HepG2 (cell line): ENCODE data around the gene NAV2.

Experiments
- SALL2 ChIP-seq: sonication (generic); formaldehyde crosslinking; IDR thresholded peaks from 2 replicates; pipeline ENCODE4 v1.8.1; 2023; ENCODE audit warnings: mild to moderate bottlenecking, missing genetic modification reagents, inconsistent platforms
- TARDBP ChIP-seq: sonication (generic); formaldehyde crosslinking; IDR thresholded peaks from 2 replicates; pipeline ENCODE4 v1.8.0; 2022; ENCODE audit warnings: mild to moderate bottlenecking, missing genetic modification reagents
- ZNF614 ChIP-seq: IDR thresholded peaks from 2 replicates; pipeline ENCODE4 v1.6.1; 2018; ENCODE audit warnings: missing biosample characterization, missing genetic modification reagents, inconsistent platforms, borderline replicate concordance

DNA sequence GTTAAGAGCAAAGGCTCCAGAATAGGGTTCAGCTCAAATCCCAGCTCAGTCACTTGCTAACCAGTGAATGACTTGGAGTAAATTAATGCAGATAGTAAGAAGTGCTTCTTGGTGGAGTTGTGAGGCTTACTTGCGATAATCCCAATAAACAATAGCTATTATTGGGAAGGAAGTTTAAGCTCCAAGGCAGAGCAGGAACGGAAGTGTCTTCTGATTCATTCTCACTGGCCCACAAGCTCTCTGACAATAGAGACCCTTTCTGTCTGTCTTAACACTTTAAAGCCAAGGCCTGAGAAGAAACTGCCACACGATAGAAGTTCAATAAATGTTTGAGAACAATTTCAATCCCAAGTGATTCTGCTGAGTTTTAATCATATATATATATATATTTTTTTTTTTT lies 292.2 kb downstream of the NAV2 start:
- no peak for TF ChIP-seq TARDBP (CRISPR knock-in tag)
- TF ChIP-seq ZNF614, result no peak
- no peak for TF ChIP-seq SALL2 (CRISPR knock-in tag)
